Ovary (tissue), 9 donors: Measurements from ENCODE around the gene ALK. TPM values are rescaled to one million over a fixed set of nuclear protein-coding genes. Genes with fewer than 3 reads are reported as not detected.

ENCODE experiments used
- DNase-seq, 5 donors: peaks; one replicate each; pipeline ENCODE4 v3.0.0-alpha.2; 2019 to 2020
- H3K27ac ChIP-seq, 2 donors: fragments of 200-600 bp; one replicate each; pipeline versions ENCODE4 v1.5.1 to v1.8.0; 2019 to 2022
- H3K27me3 ChIP-seq: fragments of 200-600 bp; one replicate; pipeline ENCODE4 v1.8.0; 2022
- H3K36me3 ChIP-seq: fragments of 200-600 bp; sonication (generic); one replicate; pipeline ENCODE4 v1.5.1; 2019
- H3K4me1 ChIP-seq: one replicate; pipeline ENCODE4 v1.8.1; 2013; ENCODE audit warnings: mild to moderate bottlenecking, moderate library complexity; ENCODE audit not compliant: insufficient read depth
- H3K4me3 ChIP-seq: fragments of 200-600 bp; sonication (generic); one replicate; pipeline ENCODE4 v1.5.1; 2017
- H3K9me3 ChIP-seq, 2 donors: fragments of 200-600 bp in 1 of 2; sonication (generic) in 1 of 2; one replicate each; pipeline versions ENCODE4 v1.5.1 to v1.8.1; 2013 to 2019; ENCODE audit warnings: mild to moderate bottlenecking in 1 of 2, moderate library complexity in 1 of 2
- EP300 ChIP-seq: sonication (generic); formaldehyde crosslinking; IDR thresholded peaks from one replicate; pipeline ENCODE4 v1.6.1; 2017; ENCODE audit warnings: antibody characterized with exemption
- POLR2A ChIP-seq: fragments of 450-650 bp; IDR thresholded peaks from one replicate; pipeline ENCODE4 v1.6.1; 2017; ENCODE audit warnings: antibody characterized with exemption, mild to moderate bottlenecking, moderate library complexity
- WGBS, 3 donors: extraction: QIAGEN DNeasy Blood & Tissue Kit in 1 of 3; methylation state at CpG; one replicate each; pipeline versions ENCODE4 v1.1.5 to v1.1.7; 2013 to 2017; 5-methylcytosine and 5-hydroxymethylcytosine counted together
- intact Hi-C, 4 donors: fragments of 100-400 bp; cut with DNase I; formaldehyde crosslinking; loops; one replicate each; pipeline versions ENCODE4 v1.11.0 to v1.15.1; 2022 to 2023
- polyA plus RNA-seq, 2 donors: library from polyadenylated mRNA; stranded (reverse); fragments of 200-250 nt in 1 of 2; fragments of 350-450 nt in 1 of 2; fragmentation: Illumina TruSeq in 1 of 2; extraction: RNeasy Lipid Tissue Mini Kit (QIAGEN cat#74804) in 1 of 2; gene quantifications; one replicate each; pipeline ENCODE4 v1.2.3, GENCODE V29; 2013 to 2014
- total RNA-seq, 7 donors: library from RNA; depleted of rRNA in 2 of 7; stranded (reverse); fragments of >200 nt in 2 of 7; fragmentation: NEBNext Ultra II Directional in 3 of 7; extraction: Animal tissue kit (Norgen Biotek cat#: 25700) in 3 of 7; gene quantifications; one replicate each; pipeline versions ENCODE4 v1.1.0 to v1.2.4, GENCODE V29; 2016 to 2023
- TF ChIP-seq, protein P1 (sequence below), 3 donors: fragments of 450-650 bp in 2 of 3; fragments of 200-600 bp in 1 of 3; IDR thresholded peaks; one replicate each; pipeline versions ENCODE4 v1.5.1 to v1.8.0; 2016 to 2022; ENCODE audit warnings: antibody characterized with exemption in 3 of 3, mild to moderate bottlenecking in 1 of 3
- donor health status: DM: no; HTN: no; CAD: no; lungs with moderate emphysema.
- donor health status: DM: no; HTN: no; CAD: no.
- donor health status: Bipolar disorder and iron deficiency.
- donor health status: DM: yes; HTN: yes; CAD: no.
- donor health status: DM: no; HTN: no; CAD: no.
- donor health status: DM: yes; HTN: yes; CAD: no.

Gene ALK
- total and polyA plus RNA-seq, 9 donors, result 0.05 to 1.7 (median 0.23) TPM; not detected in 1

DNA sequence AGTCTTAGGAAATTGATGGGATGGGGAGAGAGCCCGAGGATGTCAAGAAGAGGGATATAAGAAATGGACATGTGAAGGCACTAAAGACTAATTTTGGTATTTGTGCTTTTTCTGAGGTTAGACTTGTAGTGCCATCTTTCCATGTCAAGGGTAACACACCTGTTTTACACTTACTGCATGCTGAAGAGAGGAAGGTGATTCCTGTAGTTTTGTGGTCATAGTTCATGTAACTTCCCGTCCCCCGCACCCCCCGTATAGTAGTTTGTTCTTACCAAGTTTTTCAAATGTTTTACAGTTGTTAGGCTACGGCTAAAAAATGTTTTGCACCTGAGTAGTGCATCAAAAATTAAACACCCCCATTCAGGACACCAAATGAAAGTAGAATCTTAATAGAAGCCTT lies 732.3 kb downstream of the ALK start:
- Histone ChIP-seq H3K9me3 (peaks cover 0 to 5% of the 10 kb centered on the region in 2 donors), H3K4me3 (no peak overlapping the region), H3K27ac (no peak overlapping the region), H3K36me3 (no peaks in the 10 kb centered on the region), H3K27me3 (no peaks in the 10 kb centered on the region), H3K4me1 (peaks cover 4% of the 10 kb centered on the region)
- intact Hi-C loops, result no loop called here
- WGBS, 3 donors, result 88 to 94% (median 91%) methylated on average over 5 of the region's 5 CpGs
- DNase-seq, result no peak
- TF ChIP-seq, protein P1, sequence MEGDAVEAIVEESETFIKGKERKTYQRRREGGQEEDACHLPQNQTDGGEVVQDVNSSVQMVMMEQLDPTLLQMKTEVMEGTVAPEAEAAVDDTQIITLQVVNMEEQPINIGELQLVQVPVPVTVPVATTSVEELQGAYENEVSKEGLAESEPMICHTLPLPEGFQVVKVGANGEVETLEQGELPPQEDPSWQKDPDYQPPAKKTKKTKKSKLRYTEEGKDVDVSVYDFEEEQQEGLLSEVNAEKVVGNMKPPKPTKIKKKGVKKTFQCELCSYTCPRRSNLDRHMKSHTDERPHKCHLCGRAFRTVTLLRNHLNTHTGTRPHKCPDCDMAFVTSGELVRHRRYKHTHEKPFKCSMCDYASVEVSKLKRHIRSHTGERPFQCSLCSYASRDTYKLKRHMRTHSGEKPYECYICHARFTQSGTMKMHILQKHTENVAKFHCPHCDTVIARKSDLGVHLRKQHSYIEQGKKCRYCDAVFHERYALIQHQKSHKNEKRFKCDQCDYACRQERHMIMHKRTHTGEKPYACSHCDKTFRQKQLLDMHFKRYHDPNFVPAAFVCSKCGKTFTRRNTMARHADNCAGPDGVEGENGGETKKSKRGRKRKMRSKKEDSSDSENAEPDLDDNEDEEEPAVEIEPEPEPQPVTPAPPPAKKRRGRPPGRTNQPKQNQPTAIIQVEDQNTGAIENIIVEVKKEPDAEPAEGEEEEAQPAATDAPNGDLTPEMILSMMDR (IDR thresholded peaks at IDR 0.05), result no peak
- TF ChIP-seq EP300 (no peak), POLR2A (no peak)

DNA sequence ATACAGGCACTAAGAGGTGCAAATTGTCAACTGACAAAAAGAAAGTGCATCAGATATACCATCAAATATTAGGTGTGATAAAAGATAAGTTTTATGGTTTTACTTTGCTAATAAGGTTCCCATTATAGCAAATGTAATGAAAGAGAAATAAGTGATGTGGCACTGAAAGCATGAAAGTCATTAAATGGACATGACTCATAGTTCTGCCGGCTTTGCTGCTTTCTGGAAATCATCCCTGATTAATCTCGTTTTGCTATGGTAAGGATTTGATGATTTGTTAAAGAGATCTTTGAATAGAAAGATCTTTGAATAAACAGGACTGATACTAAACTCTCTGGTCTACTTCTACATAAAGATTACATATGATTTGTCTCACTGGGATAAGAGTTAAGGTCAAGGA lies 733.5 kb downstream of the ALK start:
- Histone ChIP-seq H3K4me3 (no peak overlapping the region), H3K9me3 (peaks cover 0 to 5% of the 10 kb centered on the region in 2 donors), H3K27ac (no peak overlapping the region), H3K36me3 (no peaks in the 10 kb centered on the region), H3K4me1 (peaks cover 4% of the 10 kb centered on the region), H3K27me3 (no peaks in the 10 kb centered on the region)
- DNase-seq, result no peak
- no peak for TF ChIP-seq EP300
- TF ChIP-seq, protein P1 (IDR thresholded peaks at IDR 0.05), result no peak
- TF ChIP-seq POLR2A, result no peak
- intact Hi-C loops, result no loop called here
- WGBS, 3 donors, result 70 to 83% (median 76%) methylated on average over 2 of the region's 2 CpGs

DNA sequence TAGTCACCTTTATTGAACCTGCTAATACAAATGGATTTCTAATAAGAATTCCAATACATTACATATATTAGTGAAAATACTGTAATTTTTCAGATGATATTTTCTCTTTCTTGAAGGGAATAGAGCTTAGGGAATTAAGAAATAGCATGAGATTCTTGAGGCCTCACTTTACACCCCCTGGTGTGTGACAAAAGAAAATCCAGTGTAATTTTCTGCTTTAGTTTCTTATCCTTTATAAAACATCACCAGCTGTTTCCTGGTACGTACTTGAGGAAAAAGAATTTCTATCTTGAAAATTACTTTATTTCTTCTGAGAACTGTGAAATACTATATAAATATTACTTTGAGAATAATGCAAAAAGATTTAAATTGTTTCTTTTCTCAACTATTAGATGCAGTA lies 734.6 kb downstream of the ALK start:
- Histone ChIP-seq H3K27me3 (no peaks in the 10 kb centered on the region), H3K36me3 (no peaks in the 10 kb centered on the region), H3K27ac (no peak overlapping the region), H3K4me3 (no peak overlapping the region), H3K4me1 (peaks cover 4% of the 10 kb centered on the region), H3K9me3 (peaks cover 0 to 5% of the 10 kb centered on the region in 2 donors)
- WGBS, 3 donors, result 82 to 97% (median 90%) methylated on average over 1 of the region's 1 CpG
- intact Hi-C loops, result no loop called here
- TF ChIP-seq POLR2A, result no peak
- TF ChIP-seq, protein P1 (IDR thresholded peaks at IDR 0.05), result no peak
- TF ChIP-seq EP300, result no peak
- no peak for DNase-seq

DNA sequence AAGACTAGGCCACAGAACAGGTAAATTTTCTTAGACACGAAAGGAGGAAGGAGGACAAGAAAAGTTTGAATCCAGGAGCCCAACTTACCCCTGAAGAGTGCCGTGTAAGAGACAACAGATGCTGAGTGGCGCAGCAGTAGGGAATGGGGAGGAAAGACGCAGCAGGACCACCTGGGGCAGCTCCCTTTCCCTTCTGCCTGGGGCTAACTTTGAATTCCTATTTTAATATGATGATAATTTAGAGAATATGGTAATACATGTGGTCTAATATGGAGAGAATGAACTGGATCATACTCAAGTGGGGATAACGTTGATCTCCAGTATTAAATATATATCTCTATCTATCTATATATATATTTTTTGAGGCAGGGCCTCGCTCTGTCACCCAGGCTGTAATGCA lies 736.9 kb downstream of the ALK start:
- no peak overlapping the region for H3K27ac ChIP-seq
- no peak overlapping the region for H3K4me3 ChIP-seq
- intact Hi-C loops, result no loop called here
- DNase-seq, result no peak
- no peaks in the 10 kb centered on the region for H3K27me3 ChIP-seq
- 94 to 99% (median 96%) methylated on average over 6 of the region's 6 CpGs for WGBS, 3 donors
- no peaks in the 10 kb centered on the region for H3K36me3 ChIP-seq
- peaks cover 0 to 5% of the 10 kb centered on the region in 2 donors for H3K9me3 ChIP-seq
- peaks cover 4% of the 10 kb centered on the region for H3K4me1 ChIP-seq
- TF ChIP-seq, protein P1 (IDR thresholded peaks at IDR 0.05), result no peak
- no peak for TF ChIP-seq EP300
- TF ChIP-seq POLR2A, result no peak
